ENCODE results near the gene SEMA3D. TPM values are rescaled to one million over a fixed set of nuclear protein-coding genes. Genes with fewer than 3 reads are reported as not detected.

The SEMA3D gene
- total and polyA plus RNA-seq, 9 of the 15 experiments (the other 6 are each of a cell fraction or from before 2014, with no cell fraction given): 0.01 to 0.10 (median 0.04) TPM; not detected in 1

DNA sequence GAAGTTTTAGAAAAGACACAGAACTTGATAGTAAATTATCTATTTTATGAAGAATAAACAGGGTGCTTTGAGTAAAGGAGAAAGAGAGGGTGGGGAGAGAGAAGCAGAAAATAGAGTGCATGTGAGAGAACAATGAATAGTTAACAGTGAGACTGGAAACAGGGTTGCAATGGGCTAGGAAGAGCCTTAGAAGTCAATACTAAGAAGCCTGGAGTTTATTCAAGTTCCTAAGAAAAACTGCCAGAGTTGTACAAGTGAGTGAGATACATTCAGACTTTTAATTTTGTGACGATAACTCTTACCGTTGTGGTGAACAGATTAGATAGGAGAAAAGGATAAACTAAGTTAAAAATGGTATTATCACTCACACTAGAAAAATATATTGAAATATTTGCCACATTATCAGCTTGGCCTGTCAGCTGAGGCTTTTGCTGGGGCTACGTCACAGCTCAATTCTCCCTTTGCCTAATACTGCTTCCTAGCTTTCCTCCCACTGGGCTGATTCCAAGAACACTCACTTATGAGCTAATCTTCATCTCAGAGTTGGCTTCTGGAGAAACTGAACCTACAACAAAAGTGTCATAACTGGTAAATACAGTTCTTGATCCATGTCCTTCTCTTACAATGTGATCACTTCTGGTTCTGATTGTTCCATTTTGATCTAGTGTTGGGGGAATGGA lies 92.7 kb downstream of the SEMA3D start:
- POLR2A ChIA-PET: no interaction called here
- Histone ChIP-seq H3K9me3 (replicated peaks; ENCODE audit: control insufficient read depth, insufficient read depth, low read depth, low read length) (no peaks in the 10 kb centered on the region), H4K20me1 (replicated peaks; ENCODE audit: control insufficient read depth, insufficient read depth, low read length) (no peaks in the 10 kb centered on the region), H3K4me2 (ENCODE audit: insufficient read depth, low read length) (no peak overlapping the region), H3K27me3 (ENCODE audit: control insufficient read depth in 2 of 2, insufficient read depth in 2 of 2, low read length in 2 of 2) (no peaks in the 10 kb centered on the region), H2AFZ (ENCODE audit: low read depth, low read length) (no peak overlapping the region), H3K4me3 (no peak overlapping the region), H3K79me2 (ENCODE audit: control insufficient read depth, insufficient read depth, low read length) (no peaks in the 10 kb centered on the region), H3K9ac (ENCODE audit: insufficient read depth in 1 of 2, low read depth in 2 of 2, low read length in 2 of 2) (no peak overlapping the region), H3K36me3 (ENCODE audit: control insufficient read depth, insufficient read depth, low read length) (no peaks in the 10 kb centered on the region), H3K27ac (ENCODE audit: extremely low read depth, low read depth, low read length) (no peak overlapping the region), H3K9me1 (ENCODE audit: control insufficient read depth, insufficient read depth, low read length) (no peaks in the 10 kb centered on the region), H3K4me1 (replicated peaks in 1 of 2; ENCODE audit: control insufficient read depth in 2 of 2, insufficient read depth in 2 of 2, low read length in 2 of 2) (no peaks in the 10 kb centered on the region)
- intact Hi-C loops (cut with micrococcal nuclease): no loop called here
- FAIRE-seq (no peak), ATAC-seq (no peak), DNase-seq (ENCODE audit: extremely low read depth in 1 of 4, low spot score in 3 of 4) (no peak)
- 2% methylated on average over 3 of the region's 3 CpGs for WGBS (ENCODE audit: insufficient coverage, low coverage, missing lambda C conversion rate)
- BruUV-seq (replicated peaks): no TSS peak
- CTCF ChIA-PET (ENCODE audit: low intra/inter-chr PET ratio): no interaction called here
- in situ Hi-C loops (cut with MboI): no loop called here
- TF ChIP-seq, protein P1, sequence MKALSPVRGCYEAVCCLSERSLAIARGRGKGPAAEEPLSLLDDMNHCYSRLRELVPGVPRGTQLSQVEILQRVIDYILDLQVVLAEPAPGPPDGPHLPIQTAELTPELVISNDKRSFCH (CRISPR knock-in tag; IDR thresholded peaks at IDR 0.05): no peak
- TF ChIP-seq, protein P1 (tag; IDR thresholded peaks at IDR 0.05): no peak
- TF ChIP-seq, protein P2, sequence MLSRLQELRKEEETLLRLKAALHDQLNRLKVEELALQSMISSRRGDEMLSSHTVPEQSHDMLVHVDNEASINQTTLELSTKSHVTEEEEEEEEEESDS (CRISPR knock-in tag; IDR thresholded peaks at IDR 0.05): no peak
- TF ChIP-seq NFRKB (IDR thresholded peaks at IDR 0.05; ENCODE audit: low read depth) (no peak), MCM2 (IDR thresholded peaks at IDR 0.05; ENCODE audit: low read depth) (no peak), ZNF589 (CRISPR knock-in tag; IDR thresholded peaks at IDR 0.05; ENCODE audit: low read depth) (no peak), RCOR1 (IDR thresholded peaks at IDR 0.05; ENCODE audit: borderline replicate concordance in 1 of 2, low read depth in 2 of 2, low read length in 2 of 2) (no peak)
- TF ChIP-seq, protein P3, sequence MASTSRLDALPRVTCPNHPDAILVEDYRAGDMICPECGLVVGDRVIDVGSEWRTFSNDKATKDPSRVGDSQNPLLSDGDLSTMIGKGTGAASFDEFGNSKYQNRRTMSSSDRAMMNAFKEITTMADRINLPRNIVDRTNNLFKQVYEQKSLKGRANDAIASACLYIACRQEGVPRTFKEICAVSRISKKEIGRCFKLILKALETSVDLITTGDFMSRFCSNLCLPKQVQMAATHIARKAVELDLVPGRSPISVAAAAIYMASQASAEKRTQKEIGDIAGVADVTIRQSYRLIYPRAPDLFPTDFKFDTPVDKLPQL (IDR thresholded peaks at IDR 0.05; ENCODE audit: extremely low read depth, insufficient read length): no peak
- TF ChIP-seq, protein P4, sequence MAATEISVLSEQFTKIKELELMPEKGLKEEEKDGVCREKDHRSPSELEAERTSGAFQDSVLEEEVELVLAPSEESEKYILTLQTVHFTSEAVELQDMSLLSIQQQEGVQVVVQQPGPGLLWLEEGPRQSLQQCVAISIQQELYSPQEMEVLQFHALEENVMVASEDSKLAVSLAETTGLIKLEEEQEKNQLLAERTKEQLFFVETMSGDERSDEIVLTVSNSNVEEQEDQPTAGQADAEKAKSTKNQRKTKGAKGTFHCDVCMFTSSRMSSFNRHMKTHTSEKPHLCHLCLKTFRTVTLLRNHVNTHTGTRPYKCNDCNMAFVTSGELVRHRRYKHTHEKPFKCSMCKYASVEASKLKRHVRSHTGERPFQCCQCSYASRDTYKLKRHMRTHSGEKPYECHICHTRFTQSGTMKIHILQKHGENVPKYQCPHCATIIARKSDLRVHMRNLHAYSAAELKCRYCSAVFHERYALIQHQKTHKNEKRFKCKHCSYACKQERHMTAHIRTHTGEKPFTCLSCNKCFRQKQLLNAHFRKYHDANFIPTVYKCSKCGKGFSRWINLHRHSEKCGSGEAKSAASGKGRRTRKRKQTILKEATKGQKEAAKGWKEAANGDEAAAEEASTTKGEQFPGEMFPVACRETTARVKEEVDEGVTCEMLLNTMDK (IDR thresholded peaks at IDR 0.05; ENCODE audit: borderline replicate concordance, insufficient read depth, low read depth, low read length, poor library complexity, severe bottlenecking): no peak
- TF ChIP-seq, protein P5, sequence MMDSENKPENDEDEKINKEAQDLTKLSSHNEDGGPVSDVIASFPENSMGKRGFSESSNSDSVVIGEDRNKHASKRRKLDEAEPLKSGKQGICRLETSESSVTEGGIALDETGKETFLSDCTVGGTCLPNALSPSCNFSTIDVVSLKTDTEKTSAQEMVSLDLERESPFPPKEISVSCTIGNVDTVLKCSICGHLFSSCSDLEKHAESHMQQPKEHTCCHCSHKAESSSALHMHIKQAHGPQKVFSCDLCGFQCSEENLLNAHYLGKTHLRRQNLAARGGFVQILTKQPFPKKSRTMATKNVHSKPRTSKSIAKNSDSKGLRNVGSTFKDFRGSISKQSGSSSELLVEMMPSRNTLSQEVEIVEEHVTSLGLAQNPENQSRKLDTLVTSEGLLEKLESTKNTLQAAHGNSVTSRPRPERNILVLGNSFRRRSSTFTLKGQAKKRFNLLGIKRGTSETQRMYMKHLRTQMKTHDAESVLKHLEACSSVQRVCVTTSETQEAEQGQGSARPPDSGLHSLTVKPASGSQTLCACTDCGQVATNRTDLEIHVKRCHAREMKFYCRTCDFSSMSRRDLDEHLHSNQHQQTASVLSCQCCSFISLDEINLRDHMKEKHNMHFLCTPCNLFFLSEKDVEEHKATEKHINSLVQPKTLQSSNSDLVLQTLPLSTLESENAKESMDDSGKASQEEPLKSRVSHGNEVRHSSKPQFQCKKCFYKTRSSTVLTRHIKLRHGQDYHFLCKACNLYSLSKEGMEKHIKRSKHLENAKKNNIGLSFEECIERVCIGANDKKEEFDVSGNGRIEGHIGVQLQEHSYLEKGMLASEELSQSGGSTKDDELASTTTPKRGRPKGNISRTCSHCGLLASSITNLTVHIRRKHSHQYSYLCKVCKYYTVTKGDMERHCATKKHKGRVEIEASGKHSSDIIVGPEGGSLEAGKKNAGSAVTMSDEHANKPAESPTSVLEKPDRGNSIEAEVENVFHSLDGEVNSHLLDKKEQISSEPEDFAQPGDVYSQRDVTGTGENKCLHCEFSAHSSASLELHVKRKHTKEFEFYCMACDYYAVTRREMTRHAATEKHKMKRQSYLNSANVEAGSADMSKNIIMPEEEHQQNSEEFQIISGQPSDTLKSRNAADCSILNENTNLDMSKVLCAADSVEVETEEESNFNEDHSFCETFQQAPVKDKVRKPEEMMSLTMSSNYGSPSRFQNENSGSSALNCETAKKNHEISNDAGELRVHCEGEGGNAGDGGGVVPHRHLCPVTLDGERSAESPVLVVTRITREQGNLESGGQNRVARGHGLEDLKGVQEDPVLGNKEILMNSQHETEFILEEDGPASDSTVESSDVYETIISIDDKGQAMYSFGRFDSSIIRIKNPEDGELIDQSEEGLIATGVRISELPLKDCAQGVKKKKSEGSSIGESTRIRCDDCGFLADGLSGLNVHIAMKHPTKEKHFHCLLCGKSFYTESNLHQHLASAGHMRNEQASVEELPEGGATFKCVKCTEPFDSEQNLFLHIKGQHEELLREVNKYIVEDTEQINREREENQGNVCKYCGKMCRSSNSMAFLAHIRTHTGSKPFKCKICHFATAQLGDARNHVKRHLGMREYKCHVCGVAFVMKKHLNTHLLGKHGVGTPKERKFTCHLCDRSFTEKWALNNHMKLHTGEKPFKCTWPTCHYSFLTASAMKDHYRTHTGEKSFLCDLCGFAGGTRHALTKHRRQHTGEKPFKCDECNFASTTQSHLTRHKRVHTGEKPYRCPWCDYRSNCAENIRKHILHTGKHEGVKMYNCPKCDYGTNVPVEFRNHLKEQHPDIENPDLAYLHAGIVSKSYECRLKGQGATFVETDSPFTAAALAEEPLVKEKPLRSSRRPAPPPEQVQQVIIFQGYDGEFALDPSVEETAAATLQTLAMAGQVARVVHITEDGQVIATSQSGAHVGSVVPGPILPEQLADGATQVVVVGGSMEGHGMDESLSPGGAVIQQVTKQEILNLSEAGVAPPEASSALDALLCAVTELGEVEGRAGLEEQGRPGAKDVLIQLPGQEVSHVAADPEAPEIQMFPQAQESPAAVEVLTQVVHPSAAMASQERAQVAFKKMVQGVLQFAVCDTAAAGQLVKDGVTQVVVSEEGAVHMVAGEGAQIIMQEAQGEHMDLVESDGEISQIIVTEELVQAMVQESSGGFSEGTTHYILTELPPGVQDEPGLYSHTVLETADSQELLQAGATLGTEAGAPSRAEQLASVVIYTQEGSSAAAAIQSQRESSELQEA (IDR thresholded peaks at IDR 0.05; ENCODE audit: low read depth): no peak

Data from K562 (cell line).